Measurements from ENCODE around the gene BRF1.

Gene BRF1

GRCh38 chr14:105287249-105288102, 13.3 kb downstream of the BRF1 start:
- no peak for TF ChIP-seq CTCF (IDR thresholded peaks at IDR 0.05; ENCODE audit: extremely low read depth, insufficient read depth, missing control alignments)
- in situ Hi-C loops (cut with MboI; ENCODE audit: low pct_unique_long_range_greater_than_20kb, low sequenced_read_pairs, unreplicated experiment): no loop called here
- DNase-seq (ENCODE audit: low spot score): no peak

GRCh38 chr14:105286759-105287144, 14.0 kb downstream of the BRF1 start:
- TF ChIP-seq CTCF (IDR thresholded peaks at IDR 0.05; ENCODE audit: extremely low read depth, insufficient read depth, missing control alignments): no peak
- DNase-seq (ENCODE audit: low spot score): no peak
- in situ Hi-C loops (cut with MboI; ENCODE audit: low pct_unique_long_range_greater_than_20kb, low sequenced_read_pairs, unreplicated experiment): no loop called here

- TF ChIP-seq CTCF (IDR thresholded peaks at IDR 0.05; ENCODE audit: extremely low read depth, insufficient read depth, missing control alignments): no peak
- in situ Hi-C loops (cut with MboI; ENCODE audit: low pct_unique_long_range_greater_than_20kb, low sequenced_read_pairs, unreplicated experiment): no loop called here
- DNase-seq (ENCODE audit: low spot score): no peak
These were observed 15.6 kb downstream of the BRF1 start for GRCh38 chr14:105285174-105285573.

GRCh38 chr14:105283899-105284298, 16.9 kb downstream of the BRF1 start:
- no peak for DNase-seq (ENCODE audit: low spot score)
- TF ChIP-seq CTCF (IDR thresholded peaks at IDR 0.05; ENCODE audit: extremely low read depth, insufficient read depth, missing control alignments): no peak
- in situ Hi-C loops (cut with MboI; ENCODE audit: low pct_unique_long_range_greater_than_20kb, low sequenced_read_pairs, unreplicated experiment): no loop called here

GRCh38 chr14:105283028-105283427, 17.8 kb downstream of the BRF1 start:
- in situ Hi-C loops (cut with MboI; ENCODE audit: low pct_unique_long_range_greater_than_20kb, low sequenced_read_pairs, unreplicated experiment): no loop called here
- DNase-seq (ENCODE audit: low spot score): no peak
- no peak for TF ChIP-seq CTCF (IDR thresholded peaks at IDR 0.05; ENCODE audit: extremely low read depth, insufficient read depth, missing control alignments)

GRCh38 chr14:105282098-105282725, 18.6 kb downstream of the BRF1 start:
- TF ChIP-seq CTCF (IDR thresholded peaks at IDR 0.05; ENCODE audit: extremely low read depth, insufficient read depth, missing control alignments): no peak
- in situ Hi-C loops (cut with MboI; ENCODE audit: low pct_unique_long_range_greater_than_20kb, low sequenced_read_pairs, unreplicated experiment): no loop called here
- DNase-seq (ENCODE audit: low spot score): no peak

Data from GM13977 (cell line).